Thyroid gland (tissue), 4 donors: ENCODE measurements around the gene TANC1.

Experiments used
- CTCF ChIP-seq, 6 experiments: fragments of 200-600 bp in 3 of 6; fragments of 450-650 bp in 3 of 6; sonication (generic) in 3 of 6; IDR thresholded peaks; one replicate each; pipeline ENCODE4 v1.5.1; 2016 to 2019; ENCODE audit warnings: antibody characterized with exemption in 6 of 6, mild to moderate bottlenecking in 2 of 6, inconsistent platforms in 1 of 6, moderate library complexity in 1 of 6
- POLR2A ChIP-seq, 2 donors: fragments of 450-650 bp; IDR thresholded peaks; one replicate each; pipeline ENCODE4 v1.6.1; 2017; ENCODE audit warnings: antibody characterized with exemption in 2 of 2, mild to moderate bottlenecking in 2 of 2, moderate library complexity in 1 of 2

DNA sequence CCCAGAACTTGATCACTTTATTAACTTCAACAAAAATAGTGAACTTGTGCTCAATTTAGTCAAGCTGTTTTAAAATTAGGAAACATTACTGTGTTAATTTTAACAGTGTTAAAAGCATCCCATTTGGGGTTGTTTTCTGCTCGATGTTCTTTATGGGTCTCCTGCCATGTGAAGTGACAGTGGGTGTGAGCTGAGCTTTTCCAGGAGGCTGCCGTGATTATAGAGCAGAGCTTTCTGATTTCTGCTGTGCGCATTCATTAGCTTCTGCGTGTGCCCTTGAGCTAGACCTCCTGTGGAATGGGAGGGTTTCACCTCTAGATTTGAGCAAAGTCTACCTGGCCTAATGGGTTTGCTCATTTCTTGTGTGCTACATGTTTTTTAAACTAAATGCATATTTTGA lies 196.6 kb downstream of the TANC1 start:
- TF ChIP-seq CTCF (IDR thresholded peaks at IDR 0.05) (no peak), POLR2A (IDR thresholded peaks at IDR 0.05) (no peak)
